Sigmoid colon (tissue), 7 donors: ENCODE results near the gene BCAS3. TPM values are rescaled to one million over a fixed set of nuclear protein-coding genes. Genes with fewer than 3 reads are reported as not detected.

Experiments
- DNase-seq: peaks from one replicate; pipeline ENCODE4 v3.0.0-alpha.2; 2019
- H3K27ac ChIP-seq, 4 donors: fragments of 200-600 bp; sonication (generic); one replicate each; pipeline ENCODE4 v1.5.1; 2016 to 2019; ENCODE audit warnings: mild to moderate bottlenecking in 1 of 4
- H3K27me3 ChIP-seq, 3 donors: fragments of 200-600 bp; sonication (generic); one replicate each; pipeline ENCODE4 v1.5.1; 2019; ENCODE audit warnings: mild to moderate bottlenecking in 1 of 3
- H3K36me3 ChIP-seq, 4 donors: fragments of 200-600 bp; sonication (generic); one replicate each; pipeline ENCODE4 v1.5.1; 2016 to 2019
- H3K4me1 ChIP-seq, 4 donors: fragments of 200-600 bp; sonication (generic); one replicate each; pipeline ENCODE4 v1.5.1; 2017 to 2019
- H3K4me3 ChIP-seq, 4 donors: fragments of 200-600 bp; sonication (generic); one replicate each; pipeline ENCODE4 v1.5.1; 2017 to 2019; ENCODE audit warnings: mild to moderate bottlenecking in 2 of 4, moderate library complexity in 1 of 4
- H3K9me3 ChIP-seq, 4 donors: fragments of 200-600 bp in 3 of 4; sonication (generic) in 3 of 4; one replicate each; pipeline versions ENCODE4 v1.5.1 to v1.6.1; 2013 to 2019
- CTCF ChIP-seq, 4 experiments: fragments of 450-650 bp in 3 of 4; fragments of 200-600 bp in 1 of 4; IDR thresholded peaks; one replicate each; pipeline ENCODE4 v1.5.1; 2016 to 2019; ENCODE audit warnings: antibody characterized with exemption in 4 of 4, mild to moderate bottlenecking in 3 of 4, moderate library complexity in 2 of 4
- EP300 ChIP-seq, 4 donors: sonication (generic); formaldehyde crosslinking; IDR thresholded peaks; one replicate each; pipeline ENCODE4 v1.6.1; 2017; ENCODE audit warnings: antibody characterized with exemption in 4 of 4
- POLR2A ChIP-seq, 2 donors: fragments of 450-650 bp; IDR thresholded peaks; one replicate each; pipeline ENCODE4 v1.6.1; 2016; ENCODE audit warnings: antibody characterized with exemption in 2 of 2, mild to moderate bottlenecking in 2 of 2, moderate library complexity in 2 of 2
- POLR2AphosphoS5 ChIP-seq, 4 donors: sonication (generic); formaldehyde crosslinking; IDR thresholded peaks; one replicate each; pipeline ENCODE4 v1.6.1; 2017; ENCODE audit warnings: antibody characterized with exemption in 4 of 4
- WGBS, 2 donors: extraction: QIAGEN DNeasy Blood & Tissue Kit; methylation state at CpG; one replicate each; pipeline ENCODE4 v1.1.7; 2013; 5-methylcytosine and 5-hydroxymethylcytosine counted together
- intact Hi-C: fragments of 100-400 bp; cut with DNase I; formaldehyde crosslinking; loops from one replicate; pipeline ENCODE4 v1.15.1; 2023
- polyA plus RNA-seq, 3 donors: library from polyadenylated mRNA; stranded (reverse); fragments of 200-250 nt; gene quantifications; one replicate each; pipeline ENCODE4 v1.2.3, GENCODE V29; 2013
- total RNA-seq, 4 donors: library from RNA; depleted of rRNA; stranded (reverse); fragments of >200 nt; gene quantifications; one replicate each; pipeline ENCODE4 v1.1.0, GENCODE V29; 2016
- donor health status: healthy with polysubstance abuse.
- donor health status: Bipolar disorder and iron deficiency.
- donor health status: healthy.

Gene BCAS3
- total and polyA plus RNA-seq, 7 donors, result 6.3 to 38.5 (median 28.5) TPM

GRCh38 chr17:61386251-61386650 is 708.6 kb downstream of the BCAS3 start:
- Histone ChIP-seq H3K4me1 (peaks cover 0 to 10% (median 5%) of the 10 kb centered on the region in 4 donors), H3K27ac (no peak overlapping the region), H3K36me3 (no peaks in the 10 kb centered on the region), H3K4me3 (no peak overlapping the region), H3K27me3 (peaks cover 0 to 28% (median 13%) of the 10 kb centered on the region in 3 donors), H3K9me3 (no peaks in the 10 kb centered on the region)
- WGBS, 2 donors, result 86 to 93% methylated on average over 6 of the region's 6 CpGs
- no peak for TF ChIP-seq POLR2AphosphoS5 (IDR thresholded peaks at IDR 0.05)
- TF ChIP-seq POLR2A (IDR thresholded peaks at IDR 0.05), result no peak
- no peak for TF ChIP-seq EP300 (IDR thresholded peaks at IDR 0.05)
- TF ChIP-seq CTCF (IDR thresholded peaks at IDR 0.05), result no peak
- no peak for DNase-seq
- intact Hi-C loops, result loop anchor here (10.0 kb wide), 2 partner anchors 51 to 381 kb away; no protein-coding TSS in a partner anchor

GRCh38 chr17:61387011-61387410 is 709.4 kb downstream of the BCAS3 start:
- H3K9me3 ChIP-seq, result no peaks in the 10 kb centered on the region
- no peak for TF ChIP-seq EP300 (IDR thresholded peaks at IDR 0.05)
- TF ChIP-seq CTCF (IDR thresholded peaks at IDR 0.05), result no peak
- TF ChIP-seq POLR2A (IDR thresholded peaks at IDR 0.05), result no peak
- TF ChIP-seq POLR2AphosphoS5 (IDR thresholded peaks at IDR 0.05), result no peak
- H3K36me3 ChIP-seq, result no peaks in the 10 kb centered on the region
- H3K27ac ChIP-seq, result no peak overlapping the region
- H3K4me1 ChIP-seq, result peaks cover 0 to 10% (median 5%) of the 10 kb centered on the region in 4 donors
- WGBS, 2 donors, result 96% methylated on average over 8 of the region's 8 CpGs
- no peak overlapping the region for H3K4me3 ChIP-seq
- H3K27me3 ChIP-seq, result peaks cover 0 to 28% (median 13%) of the 10 kb centered on the region in 3 donors
- intact Hi-C loops, result loop anchor here (10.0 kb wide), 2 partner anchors 52 to 382 kb away; no protein-coding TSS in a partner anchor
- no peak for DNase-seq

- Histone ChIP-seq H3K27ac (no peak overlapping the region), H3K4me1 (peaks cover 0 to 10% (median 5%) of the 10 kb centered on the region in 4 donors), H3K4me3 (no peak overlapping the region), H3K36me3 (no peaks in the 10 kb centered on the region), H3K27me3 (peaks cover 0 to 28% (median 13%) of the 10 kb centered on the region in 3 donors), H3K9me3 (no peaks in the 10 kb centered on the region)
- intact Hi-C loops, result loop anchor here (10.0 kb wide), 2 partner anchors 53 to 383 kb away; no protein-coding TSS in a partner anchor
- no peak for DNase-seq
- TF ChIP-seq POLR2A (IDR thresholded peaks at IDR 0.05) (peak in 1 of 2 donors; percentile 7), EP300 (IDR thresholded peaks at IDR 0.05) (no peak)
- 90 to 96% methylated on average over 11 of the region's 11 CpGs for WGBS, 2 donors
Observed at GRCh38 chr17:61387511-61388305, 710.1 kb downstream of the BCAS3 start.

GRCh38 chr17:61388561-61389356 is 711.1 kb downstream of the BCAS3 start:
- H3K27me3 ChIP-seq, result peaks cover 0 to 28% (median 13%) of the 10 kb centered on the region in 3 donors
- no peak for TF ChIP-seq EP300 (IDR thresholded peaks at IDR 0.05)
- no peaks in the 10 kb centered on the region for H3K36me3 ChIP-seq
- no peaks in the 10 kb centered on the region for H3K9me3 ChIP-seq
- peaks cover 0 to 10% (median 5%) of the 10 kb centered on the region in 4 donors for H3K4me1 ChIP-seq
- WGBS, 2 donors, result 91% methylated on average over 21 of the region's 21 CpGs
- H3K4me3 ChIP-seq, result no peak overlapping the region
- no peak for DNase-seq
- intact Hi-C loops, result loop anchor here (10.0 kb wide), 2 partner anchors 54 to 384 kb away; no protein-coding TSS in a partner anchor
- H3K27ac ChIP-seq, result no peak overlapping the region

- DNase-seq, result no peak
- no peaks in the 10 kb centered on the region for H3K36me3 ChIP-seq
- H3K27ac ChIP-seq, result no peak overlapping the region
- TF ChIP-seq POLR2AphosphoS5 (IDR thresholded peaks at IDR 0.05), result no peak
- TF ChIP-seq CTCF (IDR thresholded peaks at IDR 0.05), result peak; percentile 49 to 72 (median 61)
- H3K27me3 ChIP-seq, result peaks cover 0 to 30% (median 13%) of the 10 kb centered on the region in 3 donors
- H3K4me1 ChIP-seq, result peaks cover 0 to 10% (median 5%) of the 10 kb centered on the region in 4 donors
- 14 to 23% methylated on average over 25 of the region's 25 CpGs for WGBS, 2 donors
- H3K4me3 ChIP-seq, result no peak overlapping the region
- intact Hi-C loops, result loop anchor here (10.0 kb wide), 2 partner anchors 55 to 385 kb away; no protein-coding TSS in a partner anchor
- no peaks in the 10 kb centered on the region for H3K9me3 ChIP-seq
Observed at GRCh38 chr17:61389670-61390478, 712.2 kb downstream of the BCAS3 start.
